CD4-positive, alpha-beta T cell treated with Interleukin-10 for 1 hour (primary cell): ENCODE results near the gene GALR2.

Experiments used
- DNase-seq: peaks from one replicate; pipeline ENCODE4 v3.0.0-alpha.2; 2020

GALR2 gene

GRCh38 chr17:76080768-76081287 is 6.2 kb downstream of the GALR2 start:
- DNase-seq = no peak

- no peak for DNase-seq
These were observed 7.0 kb downstream of the GALR2 start for GRCh38 chr17:76081295-76082210.

GRCh38 chr17:76082326-76083251 is 8.0 kb downstream of the GALR2 start:
- no peak for DNase-seq

- no peak for DNase-seq
These were observed 9.1 kb downstream of the GALR2 start for GRCh38 chr17:76083536-76084182.

- no peak for DNase-seq
These were observed 10.6 kb downstream of the GALR2 start for GRCh38 chr17:76085066-76085730.

- DNase-seq = no peak
These were observed 11.3 kb downstream of the GALR2 start for GRCh38 chr17:76085731-76086366.

- DNase-seq = no peak
These were observed 11.8 kb downstream of the GALR2 start for GRCh38 chr17:76086384-76086783.

- DNase-seq = no peak
These were observed 12.9 kb downstream of the GALR2 start for GRCh38 chr17:76087531-76087930.

- no peak for DNase-seq
These were observed 13.7 kb downstream of the GALR2 start for GRCh38 chr17:76088041-76088867.

GRCh38 chr17:76088868-76089576 is 14.4 kb downstream of the GALR2 start:
- no peak for DNase-seq

- no peak for DNase-seq
These were observed 15.3 kb downstream of the GALR2 start for GRCh38 chr17:76089680-76090516.

GRCh38 chr17:76090517-76091129 is 16.0 kb downstream of the GALR2 start:
- DNase-seq = no peak

- peak; percentile 36 for DNase-seq
These were observed 17.1 kb downstream of the GALR2 start for GRCh38 chr17:76091526-76092286.

GRCh38 chr17:76092526-76093413 is 18.2 kb downstream of the GALR2 start:
- DNase-seq = no peak

- DNase-seq = no peak
These were observed 19.5 kb downstream of the GALR2 start for GRCh38 chr17:76094046-76094445.

- no peak for DNase-seq
These were observed 21.4 kb downstream of the GALR2 start for GRCh38 chr17:76095943-76096342.
